ENCODE data around the gene ECI1.

Gene ECI1

GRCh38 chr16:2277466-2278271 lies 26.3 kb upstream of the ECI1 start:
- Histone ChIP-seq H3K9me3 (ENCODE audit: control insufficient read depth, insufficient read depth, low read length) (no peaks in the 10 kb centered on the region), H3K4me3 (ENCODE audit: low read length) (no peak overlapping the region), H3K79me2 (ENCODE audit: control insufficient read depth, low read length) (no peaks in the 10 kb centered on the region), H3F3A (ENCODE audit: control insufficient read depth, insufficient read depth) (no peaks in the 10 kb centered on the region), H3K36me3 (ENCODE audit: control insufficient read depth, low read length) (no peaks in the 10 kb centered on the region), H3K4me1 (ENCODE audit: control insufficient read depth, low read length) (no peaks in the 10 kb centered on the region), H4K20me1 (ENCODE audit: control insufficient read depth, insufficient read depth, low read depth, low read length) (no peaks in the 10 kb centered on the region), H3K27ac (ENCODE audit: low read depth, low read length) (no peak overlapping the region), H3K4me2 (ENCODE audit: low read length) (no peak overlapping the region), H3K9me2 (replicated peaks; ENCODE audit: control insufficient read depth, low read length) (no peaks in the 10 kb centered on the region), H3K27me3 (ENCODE audit: control insufficient read depth, low read length) (peaks cover 3% of the 10 kb centered on the region; the same call in 1 of the 2 replicates)
- TF ChIP-seq CTCF (IDR thresholded peaks at IDR 0.05; ENCODE audit: low read depth, low read length, poor library complexity, severe bottlenecking) (no peak), EZH2phosphoT487 (IDR thresholded peaks at IDR 0.05; ENCODE audit: borderline replicate concordance, low read length) (no peak)

GRCh38 chr16:2276368-2277195 lies 25.2 kb upstream of the ECI1 start:
- H3K4me3 ChIP-seq (ENCODE audit: low read length) = no peak overlapping the region
- H3K9me2 ChIP-seq (replicated peaks; ENCODE audit: control insufficient read depth, low read length) = no peaks in the 10 kb centered on the region
- no peaks in the 10 kb centered on the region for H3K4me1 ChIP-seq (ENCODE audit: control insufficient read depth, low read length)
- no peaks in the 10 kb centered on the region for H3K79me2 ChIP-seq (ENCODE audit: control insufficient read depth, low read length)
- no peaks in the 10 kb centered on the region for H3K9me3 ChIP-seq (ENCODE audit: control insufficient read depth, insufficient read depth, low read length)
- peaks cover 3% of the 10 kb centered on the region; the same call in 1 of the 2 replicates for H3K27me3 ChIP-seq (ENCODE audit: control insufficient read depth, low read length)
- no peak overlapping the region for H3K27ac ChIP-seq (ENCODE audit: low read depth, low read length)
- H4K20me1 ChIP-seq (ENCODE audit: control insufficient read depth, insufficient read depth, low read depth, low read length) = no peaks in the 10 kb centered on the region
- TF ChIP-seq CTCF (IDR thresholded peaks at IDR 0.05; ENCODE audit: low read depth, low read length, poor library complexity, severe bottlenecking) (no peak), EZH2phosphoT487 (IDR thresholded peaks at IDR 0.05; ENCODE audit: borderline replicate concordance, low read length) (no peak)
- no peak overlapping the region for H3K4me2 ChIP-seq (ENCODE audit: low read length)
- H3K36me3 ChIP-seq (ENCODE audit: control insufficient read depth, low read length) = no peaks in the 10 kb centered on the region
- no peaks in the 10 kb centered on the region for H3F3A ChIP-seq (ENCODE audit: control insufficient read depth, insufficient read depth)

GRCh38 chr16:2275476-2276367 lies 24.3 kb upstream of the ECI1 start:
- no peaks in the 10 kb centered on the region for H3K9me3 ChIP-seq (ENCODE audit: control insufficient read depth, insufficient read depth, low read length)
- H3K4me3 ChIP-seq (ENCODE audit: low read length) = no peak overlapping the region
- no peaks in the 10 kb centered on the region for H3K36me3 ChIP-seq (ENCODE audit: control insufficient read depth, low read length)
- no peaks in the 10 kb centered on the region for H3K9me2 ChIP-seq (replicated peaks; ENCODE audit: control insufficient read depth, low read length)
- H3K27me3 ChIP-seq (ENCODE audit: control insufficient read depth, low read length) = peaks cover 3% of the 10 kb centered on the region; the same call in 1 of the 2 replicates
- H4K20me1 ChIP-seq (ENCODE audit: control insufficient read depth, insufficient read depth, low read depth, low read length) = no peaks in the 10 kb centered on the region
- H3K4me2 ChIP-seq (ENCODE audit: low read length) = no peak overlapping the region
- H3K79me2 ChIP-seq (ENCODE audit: control insufficient read depth, low read length) = peaks cover 1% of the 10 kb centered on the region; the same call in 1 of the 2 replicates
- no peaks in the 10 kb centered on the region for H3K4me1 ChIP-seq (ENCODE audit: control insufficient read depth, low read length)
- no peak overlapping the region for H3K27ac ChIP-seq (ENCODE audit: low read depth, low read length)
- H3F3A ChIP-seq (ENCODE audit: control insufficient read depth, insufficient read depth) = no peaks in the 10 kb centered on the region
- TF ChIP-seq EZH2phosphoT487 (IDR thresholded peaks at IDR 0.05; ENCODE audit: borderline replicate concordance, low read length) (no peak), CTCF (IDR thresholded peaks at IDR 0.05; ENCODE audit: low read depth, low read length, poor library complexity, severe bottlenecking) (no peak)

Measured in DOHH2 (cell line).